ENCODE measurements around the gene HEY2. TPM values are rescaled to one million over a fixed set of nuclear protein-coding genes. Genes with fewer than 3 reads are reported as not detected.

Gene HEY2
- total RNA-seq, 6 donors from 2014 or later = 1.3 to 3.3 (median 1.8) TPM

GRCh38 chr6:125747589-125748405, 1.6 kb upstream of the HEY2 start:
- Histone ChIP-seq H3K4me1 (peaks cover 21 to 49% (median 29%) of the 10 kb centered on the region in 4 donors), H3K27me3 (peaks cover 0 to 34% (median 9%) of the 10 kb centered on the region in 4 donors), H3K36me3 (no peaks in the 10 kb centered on the region), H3K9me3 (no peaks in the 10 kb centered on the region), H3K4me3 (peak overlapping the region; percentile 31 to 86 (median 74)), H3K27ac (peak overlapping the region; percentile 81 to 89 (median 83))
- TF ChIP-seq POLR2A (IDR thresholded peaks at IDR 0.05) (no peak), EP300 (IDR thresholded peaks at IDR 0.05) (no peak), POLR2AphosphoS5 (IDR thresholded peaks at IDR 0.05) (no peak), CTCF (IDR thresholded peaks at IDR 0.05) (no peak)
- 0 to 6% methylated on average over 20 to 35 of the region's 76 CpGs for WGBS, 2 donors
- DNase-seq (peak; percentile 42 to 90), ATAC-seq (ENCODE audit: low FRiP score in 2 of 2) (peak; percentile 22 to 25)

- peaks cover 21 to 49% (median 29%) of the 10 kb centered on the region in 4 donors for H3K4me1 ChIP-seq
- WGBS, 2 donors = 1% methylated on average over 28 to 36 of the region's 42 CpGs
- H3K4me3 ChIP-seq = peak overlapping the region; percentile 53 to 86 (median 74)
- H3K27ac ChIP-seq = peak overlapping the region; percentile 81 to 89 (median 83)
- peaks cover 0 to 30% (median 9%) of the 10 kb centered on the region in 4 donors for H3K27me3 ChIP-seq
- H3K9me3 ChIP-seq = no peaks in the 10 kb centered on the region
- ATAC-seq (ENCODE audit: low FRiP score in 2 of 2) (peak; percentile 2 to 4), DNase-seq (no peak)
- TF ChIP-seq EP300 (IDR thresholded peaks at IDR 0.05) (no peak), POLR2A (IDR thresholded peaks at IDR 0.05) (peak in 1 of 4 donors; percentile 14)
- no peaks in the 10 kb centered on the region for H3K36me3 ChIP-seq
Measured at GRCh38 chr6:125748406-125749172, 843 bp upstream of the HEY2 start.

- 5 to 7% methylated on average over 32 to 34 of the region's 35 CpGs for WGBS, 2 donors
- Histone ChIP-seq H3K4me3 (peak overlapping the region; percentile 65 to 86 (median 74)), H3K36me3 (no peaks in the 10 kb centered on the region), H3K27me3 (peaks cover 0 to 30% (median 9%) of the 10 kb centered on the region in 4 donors), H3K27ac (peak overlapping the region; percentile 81 to 89 (median 83)), H3K4me1 (peaks cover 21 to 49% (median 29%) of the 10 kb centered on the region in 4 donors), H3K9me3 (no peaks in the 10 kb centered on the region)
- TF ChIP-seq EP300 (IDR thresholded peaks at IDR 0.05) (no peak), POLR2A (IDR thresholded peaks at IDR 0.05) (no peak)
- DNase-seq (no peak), ATAC-seq (ENCODE audit: low FRiP score in 2 of 2) (no peak)
Measured at GRCh38 chr6:125749865-125750691, 646 bp downstream of the HEY2 start.

GRCh38 chr6:125750692-125751333, 1.4 kb downstream of the HEY2 start:
- Histone ChIP-seq H3K9me3 (no peaks in the 10 kb centered on the region), H3K4me1 (peaks cover 21 to 49% (median 29%) of the 10 kb centered on the region in 4 donors), H3K36me3 (no peaks in the 10 kb centered on the region), H3K27me3 (peaks cover 0 to 30% (median 9%) of the 10 kb centered on the region in 4 donors), H3K4me3 (peak overlapping the region in 2 of 4 donors; percentile 2 to 86), H3K27ac (no peak overlapping the region)
- ATAC-seq (ENCODE audit: low FRiP score in 2 of 2) (no peak), DNase-seq (no peak)
- 31 to 44% methylated on average over 4 of the region's 4 CpGs for WGBS, 2 donors
- no peak for TF ChIP-seq EP300 (IDR thresholded peaks at IDR 0.05)
- TF ChIP-seq POLR2AphosphoS5 (IDR thresholded peaks at IDR 0.05) = no peak
- TF ChIP-seq POLR2A (IDR thresholded peaks at IDR 0.05) = no peak
- TF ChIP-seq CTCF (IDR thresholded peaks at IDR 0.05) = no peak

GRCh38 chr6:125751334-125751916, 2.0 kb downstream of the HEY2 start:
- Histone ChIP-seq H3K36me3 (no peaks in the 10 kb centered on the region), H3K9me3 (no peaks in the 10 kb centered on the region), H3K27me3 (peaks cover 0 to 29% (median 8%) of the 10 kb centered on the region in 4 donors), H3K27ac (peak overlapping the region in 1 of 4 donors; percentile 3), H3K4me1 (peaks cover 20 to 47% (median 29%) of the 10 kb centered on the region in 4 donors), H3K4me3 (peak overlapping the region in 1 of 4 donors; percentile 2)
- ATAC-seq (ENCODE audit: low FRiP score in 2 of 2) (no peak), DNase-seq (no peak)
- TF ChIP-seq EP300 (IDR thresholded peaks at IDR 0.05) = no peak
- no peak for TF ChIP-seq CTCF (IDR thresholded peaks at IDR 0.05)
- TF ChIP-seq POLR2AphosphoS5 (IDR thresholded peaks at IDR 0.05) = no peak
- TF ChIP-seq POLR2A (IDR thresholded peaks at IDR 0.05) = no peak
- WGBS, 2 donors = 60 to 70% methylated on average over 6 of the region's 6 CpGs
